Fibroblast of villous mesenchyme (primary cell): ENCODE measurements around the gene PITPNM1. TPM values are rescaled to one million over a fixed set of nuclear protein-coding genes. Genes with fewer than 3 reads are reported as not detected.

Source experiments
- DNase-seq: peaks from one replicate; pipeline ENCODE4 v3.0.0-alpha.2; 2010; ENCODE audit warnings: low read depth
- H3K4me3 ChIP-seq: 2 replicates; pipeline ENCODE4 v1.5.1; 2011; ENCODE audit warnings: low read depth, mild to moderate bottlenecking, low read length
- total RNA-seq: library from RNA; depleted of rRNA; stranded (reverse); fragments of >200 nt; gene quantifications from 2 replicates; pipeline ENCODE4 v1.2.3, GENCODE V29; 2012
- TF ChIP-seq, protein P1 (sequence below): IDR thresholded peaks from 2 replicates; pipeline ENCODE4 v1.5.1; 2012; ENCODE audit warnings: low read depth, mild to moderate bottlenecking, low read length; ENCODE audit not compliant: insufficient read depth

PITPNM1 gene
- total RNA-seq, 1 donor = 22.9 TPM

DNA sequence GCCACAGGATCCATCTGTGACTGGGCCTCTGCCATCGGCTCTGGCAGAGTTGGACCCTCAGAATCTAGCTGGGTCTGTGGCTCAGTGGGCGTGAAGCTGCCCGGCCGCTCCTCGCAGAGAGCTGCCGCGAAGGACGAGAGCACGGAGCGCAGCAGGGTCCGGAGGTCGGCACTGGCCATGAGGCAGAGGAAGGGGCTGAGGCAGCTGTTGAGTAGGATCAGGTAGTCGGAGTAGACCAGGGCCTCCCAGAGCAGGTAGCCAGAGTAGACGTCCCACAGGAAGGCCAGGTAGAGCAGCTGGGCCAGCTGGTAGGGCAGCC, 53.5 kb downstream of the PITPNM1 start:
- H3K4me3 ChIP-seq = no peak overlapping the region
- DNase-seq = no peak
- TF ChIP-seq, protein P1, sequence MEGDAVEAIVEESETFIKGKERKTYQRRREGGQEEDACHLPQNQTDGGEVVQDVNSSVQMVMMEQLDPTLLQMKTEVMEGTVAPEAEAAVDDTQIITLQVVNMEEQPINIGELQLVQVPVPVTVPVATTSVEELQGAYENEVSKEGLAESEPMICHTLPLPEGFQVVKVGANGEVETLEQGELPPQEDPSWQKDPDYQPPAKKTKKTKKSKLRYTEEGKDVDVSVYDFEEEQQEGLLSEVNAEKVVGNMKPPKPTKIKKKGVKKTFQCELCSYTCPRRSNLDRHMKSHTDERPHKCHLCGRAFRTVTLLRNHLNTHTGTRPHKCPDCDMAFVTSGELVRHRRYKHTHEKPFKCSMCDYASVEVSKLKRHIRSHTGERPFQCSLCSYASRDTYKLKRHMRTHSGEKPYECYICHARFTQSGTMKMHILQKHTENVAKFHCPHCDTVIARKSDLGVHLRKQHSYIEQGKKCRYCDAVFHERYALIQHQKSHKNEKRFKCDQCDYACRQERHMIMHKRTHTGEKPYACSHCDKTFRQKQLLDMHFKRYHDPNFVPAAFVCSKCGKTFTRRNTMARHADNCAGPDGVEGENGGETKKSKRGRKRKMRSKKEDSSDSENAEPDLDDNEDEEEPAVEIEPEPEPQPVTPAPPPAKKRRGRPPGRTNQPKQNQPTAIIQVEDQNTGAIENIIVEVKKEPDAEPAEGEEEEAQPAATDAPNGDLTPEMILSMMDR = no peak

DNA sequence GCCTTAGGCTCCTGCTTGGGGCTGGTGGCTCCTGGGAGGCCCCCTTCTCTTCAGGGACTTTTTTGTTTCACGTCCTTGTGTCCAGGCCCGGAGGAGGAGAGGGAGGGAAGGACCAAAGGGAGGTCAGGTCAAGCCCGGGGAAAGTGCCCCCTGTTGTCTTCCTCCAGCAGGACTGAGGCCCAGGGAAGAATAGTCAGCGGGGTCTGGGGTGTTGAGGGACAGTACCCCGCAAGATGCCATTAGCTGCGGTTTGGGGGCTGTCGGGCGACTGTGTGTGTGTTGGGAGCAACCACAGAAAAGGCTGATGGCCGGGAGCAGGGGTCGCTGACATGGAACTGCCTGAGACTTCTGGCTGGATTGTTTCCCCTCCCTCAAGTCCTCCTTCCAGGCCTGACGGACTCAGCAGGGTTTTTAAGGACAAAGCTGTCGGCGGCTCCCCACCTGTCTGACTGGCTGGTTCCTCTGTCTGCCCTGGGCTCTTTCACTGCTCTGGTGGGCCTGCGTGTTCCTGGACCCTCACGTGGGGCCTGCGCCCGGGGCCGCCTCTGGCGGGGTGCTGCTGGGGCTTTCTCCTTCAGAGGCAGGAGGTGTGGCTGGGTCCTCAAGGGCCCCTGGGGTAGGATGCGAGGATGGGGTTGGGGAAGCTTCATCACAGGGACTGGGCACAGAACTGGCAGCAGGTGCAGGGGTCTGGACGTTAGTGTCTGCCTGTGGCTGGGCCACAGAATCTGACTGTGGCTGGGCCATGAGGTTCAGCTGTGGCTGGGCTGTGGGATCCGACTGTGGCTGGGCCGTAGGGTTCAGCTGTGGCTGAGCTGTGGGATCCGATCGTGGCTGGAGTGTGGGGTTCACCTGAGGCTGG, 54.1 kb downstream of the PITPNM1 start:
- no peak for DNase-seq
- no peak overlapping the region for H3K4me3 ChIP-seq
- TF ChIP-seq, protein P1 = no peak

DNA sequence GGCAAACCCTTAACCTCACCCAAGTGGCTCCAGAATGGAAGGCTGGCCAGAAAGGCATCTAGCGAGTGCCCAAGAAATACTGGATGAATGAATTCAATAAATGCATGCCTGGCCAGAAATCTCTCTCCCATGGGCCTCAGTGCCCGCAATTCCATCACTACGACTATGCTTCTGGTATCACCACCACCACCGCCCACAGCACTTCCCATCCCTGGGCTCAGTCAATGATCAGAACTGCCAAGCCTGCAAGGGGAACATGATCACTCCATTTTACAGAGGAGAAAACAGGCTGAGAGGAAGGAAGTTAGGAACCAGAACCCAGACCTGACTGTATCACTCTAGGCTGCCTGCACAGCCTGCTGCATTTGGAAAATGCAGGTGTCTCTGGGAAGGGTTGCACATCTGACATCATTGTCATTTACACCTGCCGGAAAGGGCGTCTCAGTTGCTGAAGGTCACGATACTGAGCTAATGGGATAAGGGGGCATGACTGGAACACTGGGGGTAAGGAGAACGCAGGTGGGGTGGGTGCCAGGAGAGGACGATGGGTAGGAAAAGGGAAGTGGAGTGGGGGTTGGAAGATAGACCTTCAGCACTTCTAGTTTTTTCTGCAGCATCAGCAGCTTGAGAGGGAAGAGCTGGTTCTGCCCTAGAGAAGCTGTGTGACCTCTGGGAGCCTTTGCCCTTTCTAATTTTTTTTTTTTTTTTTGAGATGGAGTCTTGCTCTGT, 55.9 kb downstream of the PITPNM1 start:
- TF ChIP-seq, protein P1 = no peak
- no peak for DNase-seq
- no peak overlapping the region for H3K4me3 ChIP-seq

DNA sequence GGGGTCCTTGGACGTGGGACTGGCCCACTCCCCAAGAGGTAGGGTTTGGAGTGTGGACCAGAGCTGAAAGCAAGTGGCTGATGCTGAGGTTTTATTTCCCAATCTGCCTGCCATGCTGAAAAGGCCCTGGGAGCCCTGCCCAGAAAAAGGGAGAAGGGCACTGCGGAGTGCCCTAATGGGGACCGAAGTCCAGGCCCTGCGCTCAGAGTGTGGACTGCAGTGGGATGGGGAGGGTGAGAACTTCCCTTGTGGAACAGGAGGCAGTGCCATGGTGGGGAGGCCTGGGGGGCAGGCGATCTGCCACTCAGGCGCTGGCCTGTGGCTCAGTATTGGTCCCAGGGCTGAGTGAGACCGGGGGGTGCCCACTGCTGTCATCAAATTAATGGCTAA, 56.9 kb downstream of the PITPNM1 start:
- DNase-seq = no peak
- no peak overlapping the region for H3K4me3 ChIP-seq
- TF ChIP-seq, protein P1 = no peak

DNA sequence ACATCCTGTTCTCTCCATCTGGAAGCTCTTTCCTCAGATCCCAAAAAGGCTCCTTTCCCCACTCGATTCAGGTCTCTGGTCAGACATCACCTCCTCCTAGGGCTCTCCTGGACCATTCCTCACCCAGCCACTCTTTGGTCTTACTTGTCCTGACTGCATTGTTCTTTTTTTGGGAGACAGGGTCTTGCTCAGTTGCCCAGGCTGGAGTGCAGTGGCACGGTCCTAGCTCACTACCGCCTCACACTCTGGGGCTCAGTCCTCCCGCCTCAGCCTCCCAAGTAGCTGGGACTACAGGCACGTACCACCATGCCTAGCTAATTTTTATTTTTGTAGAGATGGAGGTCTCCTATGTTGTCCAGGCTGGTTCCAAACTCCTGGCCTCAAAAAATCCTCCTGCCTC, 59.6 kb downstream of the PITPNM1 start:
- TF ChIP-seq, protein P1 = no peak

DNA sequence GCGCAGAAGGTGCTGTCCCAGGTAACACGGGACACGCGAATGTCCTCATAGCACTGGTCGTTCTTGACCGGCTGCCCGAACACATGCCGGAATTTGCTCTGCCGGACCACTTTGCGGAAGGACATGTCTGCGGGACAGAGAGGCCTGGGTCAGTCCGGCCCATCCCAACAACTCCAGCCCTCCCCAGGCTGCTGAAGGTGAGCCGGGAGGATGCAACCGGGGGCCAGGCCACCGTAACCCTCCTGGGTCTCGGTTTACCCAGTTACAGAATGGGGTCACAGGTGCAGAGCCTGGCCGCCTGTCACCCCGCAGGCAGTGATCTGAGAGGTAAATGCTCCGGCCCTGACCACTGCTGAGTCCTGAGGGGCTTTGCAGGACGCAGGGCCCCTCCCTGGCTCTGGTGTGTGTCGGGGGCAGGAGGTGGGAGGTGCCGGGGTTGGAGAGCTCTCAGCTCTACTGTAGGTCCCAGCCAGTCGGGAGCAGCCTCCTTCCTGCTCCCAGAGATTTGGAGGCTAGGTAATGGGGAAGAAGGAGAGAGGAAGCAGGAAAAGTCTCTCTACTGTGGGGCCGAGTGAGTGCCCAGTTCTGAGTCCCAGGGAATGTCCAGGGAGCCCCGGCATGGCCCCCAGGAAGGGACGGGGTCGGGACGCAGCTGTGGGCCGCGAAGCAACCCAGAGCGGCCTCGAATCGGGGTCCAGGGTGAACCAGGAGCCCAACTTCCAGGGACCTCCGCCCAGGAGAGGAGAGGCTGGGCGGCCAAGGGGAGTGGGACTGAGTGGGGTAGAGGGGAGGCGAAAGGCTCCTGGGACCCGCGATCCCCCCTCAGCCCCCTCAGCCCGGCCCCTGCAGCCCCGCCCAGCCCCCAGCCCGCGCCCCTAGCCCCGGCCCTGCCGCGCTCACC, 62.4 kb downstream of the PITPNM1 start:
- peak overlapping the region; percentile 80 for H3K4me3 ChIP-seq

More for the DNA sequence above, 59.6 kb downstream of the PITPNM1 start:
- DNase-seq = no peak
- no peak overlapping the region for H3K4me3 ChIP-seq

More for the DNA sequence above, 62.4 kb downstream of the PITPNM1 start:
- TF ChIP-seq, protein P1 = no peak
- DNase-seq = peak; percentile 5
